Gastrocnemius medialis (tissue), 4 donors: ENCODE measurements around the gene SLK.

Experiments used
- POLR2A ChIP-seq, 2 donors: fragments of 450-650 bp; IDR thresholded peaks; one replicate each; pipeline ENCODE4 v1.6.1; 2017; ENCODE audit warnings: antibody characterized with exemption in 2 of 2, mild to moderate bottlenecking in 2 of 2, moderate library complexity in 2 of 2
- TF ChIP-seq, protein P1 (sequence below), 5 experiments: fragments of 450-650 bp in 3 of 5; fragments of 200-600 bp in 2 of 5; sonication (generic) in 2 of 5; IDR thresholded peaks in 4 of 5; conservative IDR thresholded peaks in 1 of 5; 1 replicate in 4 of 5; 2 replicates in 1 of 5; pipeline ENCODE4 v1.5.1; 2016 to 2019; ENCODE audit warnings: antibody characterized with exemption in 5 of 5, mild to moderate bottlenecking in 3 of 5, moderate library complexity in 3 of 5

DNA sequence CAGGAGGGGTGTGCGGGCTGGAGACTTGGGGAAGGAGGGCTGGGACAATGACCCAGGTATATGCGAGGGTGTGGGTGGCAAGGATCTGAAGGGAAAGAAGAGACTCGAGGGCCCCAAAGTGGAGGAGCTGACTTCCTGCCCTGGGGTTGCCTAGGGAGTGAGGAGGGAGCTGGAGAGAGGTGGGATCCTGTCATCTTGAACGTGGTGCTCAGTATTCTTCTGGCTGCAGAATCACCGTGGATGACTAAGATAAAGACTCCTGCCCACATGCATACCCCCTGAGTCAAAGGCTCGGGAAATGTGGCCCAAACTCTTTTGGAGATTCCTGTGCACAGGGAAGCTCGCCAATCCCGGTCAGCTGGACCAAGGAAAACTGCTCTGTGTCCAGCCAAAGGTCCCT is 87.5 kb downstream of the SLK start:
- TF ChIP-seq, protein P1, sequence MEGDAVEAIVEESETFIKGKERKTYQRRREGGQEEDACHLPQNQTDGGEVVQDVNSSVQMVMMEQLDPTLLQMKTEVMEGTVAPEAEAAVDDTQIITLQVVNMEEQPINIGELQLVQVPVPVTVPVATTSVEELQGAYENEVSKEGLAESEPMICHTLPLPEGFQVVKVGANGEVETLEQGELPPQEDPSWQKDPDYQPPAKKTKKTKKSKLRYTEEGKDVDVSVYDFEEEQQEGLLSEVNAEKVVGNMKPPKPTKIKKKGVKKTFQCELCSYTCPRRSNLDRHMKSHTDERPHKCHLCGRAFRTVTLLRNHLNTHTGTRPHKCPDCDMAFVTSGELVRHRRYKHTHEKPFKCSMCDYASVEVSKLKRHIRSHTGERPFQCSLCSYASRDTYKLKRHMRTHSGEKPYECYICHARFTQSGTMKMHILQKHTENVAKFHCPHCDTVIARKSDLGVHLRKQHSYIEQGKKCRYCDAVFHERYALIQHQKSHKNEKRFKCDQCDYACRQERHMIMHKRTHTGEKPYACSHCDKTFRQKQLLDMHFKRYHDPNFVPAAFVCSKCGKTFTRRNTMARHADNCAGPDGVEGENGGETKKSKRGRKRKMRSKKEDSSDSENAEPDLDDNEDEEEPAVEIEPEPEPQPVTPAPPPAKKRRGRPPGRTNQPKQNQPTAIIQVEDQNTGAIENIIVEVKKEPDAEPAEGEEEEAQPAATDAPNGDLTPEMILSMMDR (IDR thresholded peaks at IDR 0.05 in 4 of 5, conservative IDR thresholded peaks at IDR 0.05 in 1 of 5), result no peak
- TF ChIP-seq POLR2A (IDR thresholded peaks at IDR 0.05), result no peak
